B cell (primary cell): ENCODE data around the gene ALS2CL.

Source experiments
- CTCF ChIP-seq: fragments of 200-600 bp; IDR thresholded peaks from one replicate; pipeline ENCODE4 v1.8.0; 2022; ENCODE audit warnings: antibody characterized with exemption, mild to moderate bottlenecking
- EZH2 ChIP-seq: IDR thresholded peaks from 2 replicates; pipeline ENCODE4 v1.6.1; 2012; ENCODE audit warnings: borderline replicate concordance, low read depth, mild to moderate bottlenecking, moderate library complexity, low read length; ENCODE audit not compliant: insufficient read depth, poor library complexity, severe bottlenecking

DNA sequence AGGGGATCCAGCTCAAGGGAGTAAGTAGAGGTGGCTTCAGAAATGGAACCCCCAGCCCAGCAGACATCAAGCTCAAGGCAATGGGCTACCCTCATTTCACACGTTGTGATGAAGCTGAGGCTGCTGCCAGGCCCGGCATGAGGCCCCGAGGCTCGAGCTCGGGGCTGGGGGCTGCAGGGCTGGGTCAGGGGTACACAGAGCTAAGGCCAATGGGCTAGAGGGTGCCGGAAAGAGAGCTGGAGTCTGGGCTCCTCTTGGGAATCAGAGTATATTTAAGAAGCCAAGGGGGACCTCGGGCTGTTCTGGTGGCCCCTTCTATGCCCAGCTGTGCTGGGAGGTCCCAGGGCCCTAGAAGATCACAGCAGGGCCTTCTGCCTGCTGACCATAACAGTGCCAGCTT lies 16.8 kb upstream of the ALS2CL start:
- TF ChIP-seq CTCF (no peak), EZH2 (no peak)
